HepG2 (cell line): ENCODE measurements around the gene SLC25A17. TPM values are rescaled to one million over a fixed set of nuclear protein-coding genes. Genes with fewer than 3 reads are reported as not detected.
A peak's percentile ranks its signal among the peaks of the same experiment; 100 is the strongest.

Experiments
- ATAC-seq: fragments of 200-7000 bp; cut with Tn5 transposase; 3 replicates; pipeline ENCODE4 v1.9.1; 2020; ENCODE audit warnings: mild to moderate bottlenecking, moderate library complexity
- BruUV-seq: library from RNA; stranded (reverse); fragments of 400-500 nt; replicated peaks from 2 replicates; lab custom pipeline; 2021; lab: Mats Ljungman, UMichigan
- CTCF ChIA-PET: fragments of 300-600 bp; formaldehyde crosslinking; extraction: SDS; loops from one replicate; lab custom pipeline; 2021; ENCODE audit warnings: low total read pairs, inconsistent platforms, low intra/inter-chr PET ratio; lab: Yijun Ruan, JAX
- POLR2A ChIA-PET: fragments of 350-600 bp; sonication (Branson Sonifier 250); formaldehyde crosslinking; loops from one replicate; lab custom pipeline; 2020; ENCODE audit warnings: antibody characterized with exemption, inconsistent platforms; lab: Yijun Ruan, JAX
- DNase-seq: peaks from one replicate; pipeline ENCODE4 v3.0.0-alpha.2; 2015; ENCODE audit warnings: low spot score
- FAIRE-seq: peaks from 3 replicates; lab custom pipeline; 2011; peaks lifted over from hg19 to GRCh38; lab: Jason Lieb, UNC
- H2AFZ ChIP-seq: one replicate; pipeline ENCODE4 v1.6.1; 2011; ENCODE audit warnings: low read length, inconsistent platforms
- H3K27ac ChIP-seq: fragments of 300-600 bp; 3 replicates; pipeline ENCODE4 v1.8.0; 2011; ENCODE audit warnings: mixed run types, mild to moderate bottlenecking, mixed read lengths, low read length, inconsistent platforms; ENCODE audit not compliant: insufficient read depth; ENCODE audit errors: extremely low read length
- H3K27me3 ChIP-seq, 2 experiments: fragments of 200-600 bp in 1 of 2; 2 replicates in 1 of 2; 3 replicates in 1 of 2; pipeline versions ENCODE4 v1.6.0 to v1.8.0; 2011; ENCODE audit warnings: low read length in 2 of 2, mild to moderate bottlenecking in 2 of 2, moderate library complexity in 2 of 2, inconsistent platforms in 1 of 2; ENCODE audit not compliant: insufficient read depth in 2 of 2, control insufficient read depth in 1 of 2
- H3K36me3 ChIP-seq, 2 experiments: fragments of 200-600 bp in 1 of 2; replicated peaks in 1 of 2; 2 replicates in 1 of 2; 3 replicates in 1 of 2; pipeline versions ENCODE4 v1.5.1 to v1.8.0; 2011; ENCODE audit warnings: low read length in 2 of 2, inconsistent platforms in 1 of 2; ENCODE audit not compliant: insufficient read depth in 2 of 2, control insufficient read depth in 1 of 2
- H3K4me1 ChIP-seq: 2 replicates; pipeline ENCODE4 v1.5.1; 2012; ENCODE audit warnings: low read length, inconsistent platforms; ENCODE audit not compliant: insufficient read depth
- H3K4me2 ChIP-seq: 2 replicates; pipeline ENCODE4 v1.6.0; 2011; ENCODE audit warnings: low read depth, low read length, inconsistent platforms
- H3K4me3 ChIP-seq, 3 experiments: fragments of 200-600 bp in 1 of 3; sonication (generic), shearing (Covaris generic) in 1 of 3; replicated peaks in 1 of 3; 2 replicates each; pipeline ENCODE4 v1.5.1; 2011 to 2016; ENCODE audit warnings: low read length in 3 of 3, inconsistent platforms in 2 of 3, low read depth in 2 of 3, mild to moderate bottlenecking in 2 of 3, control low read depth in 1 of 3, mixed read lengths in 1 of 3; ENCODE audit not compliant: insufficient read depth in 1 of 3
- H3K79me2 ChIP-seq: one replicate; pipeline ENCODE4 v1.6.1; 2011; ENCODE audit warnings: low read length, inconsistent platforms; ENCODE audit not compliant: insufficient read depth
- H3K9ac ChIP-seq: 2 replicates; pipeline ENCODE4 v1.6.0; 2011; ENCODE audit warnings: mild to moderate bottlenecking, low read depth, low read length, inconsistent platforms; ENCODE audit not compliant: insufficient read depth
- H3K9me3 ChIP-seq: 2 replicates; pipeline ENCODE4 v1.5.1; 2012; ENCODE audit warnings: mild to moderate bottlenecking, low read length
- H4K20me1 ChIP-seq: 2 replicates; pipeline ENCODE4 v1.6.0; 2011; ENCODE audit warnings: inconsistent platforms, mild to moderate bottlenecking, low read length, moderate library complexity; ENCODE audit not compliant: insufficient read depth
- DMAP1 ChIP-seq: IDR thresholded peaks from 2 replicates; pipeline ENCODE4 v1.6.1; 2016
- HNRNPUL1 ChIP-seq: fragments of 200-400 bp; formaldehyde crosslinking; IDR thresholded peaks from 2 replicates; pipeline ENCODE4 v1.6.1; 2017; ENCODE audit warnings: low read depth, mild to moderate bottlenecking, low read length, moderate library complexity
- MED13 ChIP-seq: sonication (generic); formaldehyde crosslinking; IDR thresholded peaks from 2 replicates; pipeline ENCODE4 v1.5.0; 2020; ENCODE audit warnings: missing genetic modification reagents
- MTF1 ChIP-seq: sonication (generic); formaldehyde crosslinking; IDR thresholded peaks from 2 replicates; pipeline ENCODE4 v1.5.0; 2020; ENCODE audit warnings: missing genetic modification reagents
- NR2F1 ChIP-seq, 2 experiments: fragments of 450-650 bp in 1 of 2; formaldehyde crosslinking in 1 of 2; IDR thresholded peaks; 2 replicates each; pipeline versions ENCODE4 v1.5.0 to v1.6.1; 2016 to 2020; ENCODE audit warnings: mild to moderate bottlenecking in 1 of 2, missing compliant biosample characterization in 1 of 2, missing genetic modification reagents in 1 of 2, moderate library complexity in 1 of 2
- RFX1 ChIP-seq: fragments of 450-650 bp; IDR thresholded peaks from 2 replicates; pipeline ENCODE4 v1.6.1; 2017
- SNAPC2 ChIP-seq: sonication (generic); formaldehyde crosslinking; IDR thresholded peaks from 2 replicates; pipeline ENCODE4 v1.8.1; 2022; ENCODE audit warnings: mild to moderate bottlenecking, missing genetic modification reagents
- TEAD2 ChIP-seq: sonication (generic); formaldehyde crosslinking; IDR thresholded peaks from 2 replicates; pipeline ENCODE4 v1.9.0; 2021; ENCODE audit warnings: missing genetic modification reagents
- U2AF2 ChIP-seq: fragments of 200-400 bp; formaldehyde crosslinking; IDR thresholded peaks from 2 replicates; pipeline ENCODE4 v1.6.1; 2017; ENCODE audit warnings: low read depth, mild to moderate bottlenecking, low read length
- ZGPAT ChIP-seq: IDR thresholded peaks from 2 replicates; pipeline ENCODE4 v1.6.1; 2016; ENCODE audit warnings: mild to moderate bottlenecking
- ZNF3 ChIP-seq: IDR thresholded peaks from 2 replicates; pipeline ENCODE4 v1.7.0; 2017; ENCODE audit warnings: inconsistent platforms
- ZNF33B ChIP-seq: sonication (generic); formaldehyde crosslinking; IDR thresholded peaks from 2 replicates; pipeline ENCODE4 v1.5.1; 2020; ENCODE audit warnings: mild to moderate bottlenecking, missing genetic modification reagents
- ZNF569 ChIP-seq: sonication (generic); formaldehyde crosslinking; IDR thresholded peaks from 2 replicates; pipeline ENCODE4 v1.5.0; 2020; ENCODE audit warnings: mild to moderate bottlenecking, missing genetic modification reagents, moderate library complexity, borderline replicate concordance
- ZNF619 ChIP-seq: sonication (generic); formaldehyde crosslinking; IDR thresholded peaks from 2 replicates; pipeline ENCODE4 v1.4.0; 2020; ENCODE audit warnings: mild to moderate bottlenecking, missing genetic modification reagents
- ZZZ3 ChIP-seq: sonication (generic); formaldehyde crosslinking; IDR thresholded peaks from 2 replicates; pipeline ENCODE4 v1.4.0; 2020; ENCODE audit warnings: missing genetic modification reagents, mild to moderate bottlenecking, borderline replicate concordance
- WGBS: methylation state at CpG from one replicate; pipeline ENCODE4 v1.1.6; 2017; ENCODE audit warnings: low lambda C conversion rate; 5-methylcytosine and 5-hydroxymethylcytosine counted together
- in situ Hi-C: cut with HindIII; loops from 2 replicates; pipeline ENCODE4 v1.10.0; 2017; ENCODE audit warnings: low pct_unique_long_range_greater_than_20kb; ENCODE audit not compliant: extremely low pct_ligation_motif_present
- intact Hi-C: fragments of 100-400 bp; cut with micrococcal nuclease; formaldehyde crosslinking; loops from one replicate; pipeline ENCODE4 v1.10.0; 2022; ENCODE audit not compliant: unreplicated experiment
- polyA plus RNA-seq, 8 experiments: library from polyadenylated mRNA; depleted of rRNA in 3 of 8; stranded (reverse) in 7 of 8; unstranded in 1 of 8; fragments of >200 nt; fragmentation: Illumina TruSeq in 4 of 8; extraction: Trizol in 4 of 8; gene quantifications; 2 replicates each; pipeline versions ENCODE4 v1.2.1 to v1.2.3, GENCODE V29; 2011 to 2016; ENCODE audit warnings: low read depth in 4 of 8, missing spikeins in 1 of 8, mixed read lengths in 1 of 8; ENCODE audit not compliant: insufficient read depth in 1 of 8
- total RNA-seq, 5 experiments: library from RNA; depleted of rRNA; stranded (reverse); fragments of >200 nt; fragmentation: Illumina TruSeq; extraction: Trizol; gene quantifications; 2 replicates each; pipeline ENCODE4 v1.2.3, GENCODE V29; 2016; ENCODE audit warnings: low read depth in 1 of 5

The SLC25A17 gene
- total and polyA plus RNA-seq, 2 of the 13 experiments (the other 11 are each of a cell fraction or from before 2014, with no cell fraction given): 15.7 to 27.9 TPM

GRCh38 chr22:40733919-40734318 lies 85.2 kb downstream of the SLC25A17 start:
- BruUV-seq: no TSS peak
- POLR2A ChIA-PET: no interaction called here
- in situ Hi-C loops (no loop called here), intact Hi-C loops (no loop called here)
- no peak overlapping the region for H3K9ac ChIP-seq
- no peak overlapping the region for H3K4me3 ChIP-seq
- FAIRE-seq: no peak
- no peaks in the 10 kb centered on the region for H3K9me3 ChIP-seq
- no peak for ATAC-seq
- no peak overlapping the region for H3K4me2 ChIP-seq
- no peaks in the 10 kb centered on the region for H4K20me1 ChIP-seq
- no peaks in the 10 kb centered on the region for H3K79me2 ChIP-seq
- TF ChIP-seq HNRNPUL1 (no peak), RFX1 (peak; percentile 54; the same call in 1 of the 2 replicates), ZNF569 (CRISPR knock-in tag) (no peak)
- DNase-seq: no peak
- H3K27me3 ChIP-seq: no peaks in the 10 kb centered on the region; a peak in 1 of 5 replicates
- H2AFZ ChIP-seq: no peak overlapping the region
- CTCF ChIA-PET: no interaction called here
- WGBS: 64% methylated on average over 4 of the region's 4 CpGs
- H3K27ac ChIP-seq: no peak overlapping the region
- H3K36me3 ChIP-seq: no peaks in the 10 kb centered on the region
- H3K4me1 ChIP-seq: peaks cover 33% of the 10 kb centered on the region

- ChIA-PET CTCF (no interaction called here), POLR2A (interaction anchor here (0.7 kb wide), 1 partner anchor 73 kb away, joined by 4 read pairs; no protein-coding TSS in a partner anchor)
- no TSS peak for BruUV-seq
- Histone ChIP-seq H4K20me1 (no peaks in the 10 kb centered on the region), H3K9me3 (no peaks in the 10 kb centered on the region), H3K79me2 (no peaks in the 10 kb centered on the region), H2AFZ (no peak overlapping the region), H3K4me1 (peaks cover 33% of the 10 kb centered on the region), H3K27ac (no peak overlapping the region), H3K4me3 (no peak overlapping the region), H3K36me3 (no peaks in the 10 kb centered on the region), H3K9ac (no peak overlapping the region)
- ATAC-seq: no peak
- DNase-seq: no peak
- no peak for FAIRE-seq
- 14% methylated on average over 2 of the region's 2 CpGs for WGBS
- intact Hi-C loops: no loop called here
- no peak for TF ChIP-seq NR2F1 (CRISPR knock-in tag; IDR thresholded peaks at IDR 0.05)
- TF ChIP-seq ZGPAT (CRISPR knock-in tag): no peak
- TF ChIP-seq ZZZ3 (CRISPR knock-in tag): no peak
- no peak for TF ChIP-seq MTF1 (CRISPR knock-in tag)
- TF ChIP-seq ZNF619 (CRISPR knock-in tag): no peak
- TF ChIP-seq U2AF2: no peak
- no peak for TF ChIP-seq TEAD2 (CRISPR knock-in tag)
- TF ChIP-seq ZNF3 (CRISPR knock-in tag): no peak
- TF ChIP-seq MED13 (CRISPR knock-in tag): no peak
- TF ChIP-seq SNAPC2 (CRISPR knock-in tag): no peak
- TF ChIP-seq ZNF33B (CRISPR knock-in tag): no peak
- TF ChIP-seq DMAP1 (CRISPR knock-in tag): no peak
- TF ChIP-seq, all 625 proteins: peak for 0
- in situ Hi-C loops: no loop called here
- H3K27me3 ChIP-seq: no peaks in the 10 kb centered on the region; a peak in 1 of 5 replicates
- H3K4me2 ChIP-seq: peak overlapping the region; percentile 62
Observed at GRCh38 chr22:40732999-40733292, 86.2 kb downstream of the SLC25A17 start.
